ENCODE data around the gene ZNF804A. TPM values are rescaled to one million over a fixed set of nuclear protein-coding genes. Genes with fewer than 3 reads are reported as not detected.

ZNF804A gene
- total and polyA plus RNA-seq, 8 donors = 0.03 to 3.7 (median 0.33) TPM; not detected in 2

DNA sequence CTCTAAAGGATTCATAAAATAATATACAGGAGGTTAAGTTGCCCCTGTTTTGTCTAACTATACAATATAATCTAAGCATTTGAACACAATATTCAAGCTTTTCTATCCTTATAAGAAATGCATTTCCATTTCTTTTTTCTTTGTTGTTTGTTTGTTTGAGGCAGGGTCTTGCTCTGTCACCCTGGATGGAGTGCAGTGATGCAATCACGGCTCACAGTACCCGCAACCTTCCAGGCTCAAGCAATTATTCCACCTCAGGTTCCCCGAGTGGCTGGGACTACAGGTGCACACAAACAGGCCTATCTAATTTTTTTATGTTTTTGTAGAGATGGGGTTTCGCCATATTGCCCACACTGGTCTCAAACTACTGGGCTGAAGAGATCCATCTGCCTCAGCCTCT lies 307.8 kb downstream of the ZNF804A start:
- no peak for TF ChIP-seq POLR2AphosphoS5 (IDR thresholded peaks at IDR 0.05)
- TF ChIP-seq, protein P1, sequence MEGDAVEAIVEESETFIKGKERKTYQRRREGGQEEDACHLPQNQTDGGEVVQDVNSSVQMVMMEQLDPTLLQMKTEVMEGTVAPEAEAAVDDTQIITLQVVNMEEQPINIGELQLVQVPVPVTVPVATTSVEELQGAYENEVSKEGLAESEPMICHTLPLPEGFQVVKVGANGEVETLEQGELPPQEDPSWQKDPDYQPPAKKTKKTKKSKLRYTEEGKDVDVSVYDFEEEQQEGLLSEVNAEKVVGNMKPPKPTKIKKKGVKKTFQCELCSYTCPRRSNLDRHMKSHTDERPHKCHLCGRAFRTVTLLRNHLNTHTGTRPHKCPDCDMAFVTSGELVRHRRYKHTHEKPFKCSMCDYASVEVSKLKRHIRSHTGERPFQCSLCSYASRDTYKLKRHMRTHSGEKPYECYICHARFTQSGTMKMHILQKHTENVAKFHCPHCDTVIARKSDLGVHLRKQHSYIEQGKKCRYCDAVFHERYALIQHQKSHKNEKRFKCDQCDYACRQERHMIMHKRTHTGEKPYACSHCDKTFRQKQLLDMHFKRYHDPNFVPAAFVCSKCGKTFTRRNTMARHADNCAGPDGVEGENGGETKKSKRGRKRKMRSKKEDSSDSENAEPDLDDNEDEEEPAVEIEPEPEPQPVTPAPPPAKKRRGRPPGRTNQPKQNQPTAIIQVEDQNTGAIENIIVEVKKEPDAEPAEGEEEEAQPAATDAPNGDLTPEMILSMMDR (IDR thresholded peaks at IDR 0.05) = no peak
- no peak for TF ChIP-seq POLR2A (IDR thresholded peaks at IDR 0.05)
- TF ChIP-seq EP300 (IDR thresholded peaks at IDR 0.05) = no peak
- Histone ChIP-seq H3K27me3 (no peaks in the 10 kb centered on the region), H3K9me3 (peaks cover 0 to 7% (median 0%) of the 10 kb centered on the region in 4 donors), H3K4me1 (no peaks in the 10 kb centered on the region), H3K27ac (no peak overlapping the region), H3K36me3 (no peaks in the 10 kb centered on the region), H3K4me3 (no peak overlapping the region)
- WGBS, 5 donors = 81 to 89% (median 84%) methylated on average over 4 of the region's 4 CpGs
- intact Hi-C loops (cut with DNase I; ENCODE audit: low total_unique reads) = no loop called here
- no peak for DNase-seq

DNA sequence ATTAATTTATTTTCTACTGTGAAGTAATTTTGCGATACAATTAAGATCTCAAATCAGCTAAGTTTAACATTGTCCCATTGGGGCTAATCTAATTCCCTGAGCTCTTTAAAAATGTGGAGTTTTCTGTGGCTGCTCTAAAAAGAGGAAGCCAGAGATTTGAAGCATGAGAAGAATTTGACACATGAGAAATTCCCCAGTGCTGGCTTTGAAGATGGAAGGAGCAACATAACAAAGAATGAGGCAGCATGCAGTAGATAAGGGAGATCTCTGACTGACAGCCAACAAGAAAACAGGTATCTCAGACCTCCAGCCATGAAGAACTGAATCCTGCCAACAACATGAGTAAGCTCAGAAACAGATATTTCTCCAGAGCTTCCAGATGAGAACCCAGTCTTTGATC lies 308.4 kb downstream of the ZNF804A start:
- no peak for DNase-seq
- no peaks in the 10 kb centered on the region for H3K36me3 ChIP-seq
- H3K4me3 ChIP-seq = no peak overlapping the region
- WGBS, 5 donors = 63 to 98% (median 90%) methylated on average over 1 of the region's 1 CpG
- no peaks in the 10 kb centered on the region for H3K27me3 ChIP-seq
- H3K4me1 ChIP-seq = no peaks in the 10 kb centered on the region
- intact Hi-C loops (cut with DNase I; ENCODE audit: low total_unique reads) = no loop called here
- TF ChIP-seq POLR2A (IDR thresholded peaks at IDR 0.05) (no peak), EP300 (IDR thresholded peaks at IDR 0.05) (no peak), POLR2AphosphoS5 (IDR thresholded peaks at IDR 0.05) (no peak)
- TF ChIP-seq, protein P1 (IDR thresholded peaks at IDR 0.05) = no peak
- no peak overlapping the region for H3K27ac ChIP-seq
- H3K9me3 ChIP-seq = peaks cover 0 to 7% (median 0%) of the 10 kb centered on the region in 4 donors

DNA sequence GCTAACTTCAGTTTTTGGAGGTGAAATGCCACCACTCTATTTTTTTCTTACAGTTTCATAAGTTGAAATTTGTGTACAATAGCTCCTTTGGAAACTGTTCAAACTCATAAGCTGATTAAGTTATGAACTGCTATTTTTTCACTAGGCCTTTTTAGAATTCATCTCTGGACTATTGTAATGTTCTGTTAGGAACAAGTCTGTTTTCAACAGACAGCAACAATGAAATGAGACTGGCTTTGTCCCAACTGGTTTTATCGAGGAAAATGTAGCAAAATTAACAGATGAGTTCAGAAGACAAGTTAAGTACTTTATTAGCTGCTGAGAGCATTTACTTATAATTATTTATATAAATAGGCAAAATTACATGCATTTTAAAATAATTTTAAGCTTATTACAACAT lies 310.6 kb downstream of the ZNF804A start:
- intact Hi-C loops (cut with DNase I; ENCODE audit: low total_unique reads) = no loop called here
- H3K4me1 ChIP-seq = no peaks in the 10 kb centered on the region
- WGBS, 5 donors = 52 to 70% (median 58%) methylated on average over 1 of the region's 1 CpG
- no peak overlapping the region for H3K27ac ChIP-seq
- no peak overlapping the region for H3K4me3 ChIP-seq
- TF ChIP-seq POLR2A (IDR thresholded peaks at IDR 0.05) (no peak), POLR2AphosphoS5 (IDR thresholded peaks at IDR 0.05) (no peak), EP300 (IDR thresholded peaks at IDR 0.05) (no peak)
- TF ChIP-seq, protein P1 (IDR thresholded peaks at IDR 0.05) = no peak
- H3K9me3 ChIP-seq = peaks cover 0 to 17% (median 5%) of the 10 kb centered on the region in 4 donors
- DNase-seq = no peak
- no peaks in the 10 kb centered on the region for H3K27me3 ChIP-seq
- no peaks in the 10 kb centered on the region for H3K36me3 ChIP-seq

DNA sequence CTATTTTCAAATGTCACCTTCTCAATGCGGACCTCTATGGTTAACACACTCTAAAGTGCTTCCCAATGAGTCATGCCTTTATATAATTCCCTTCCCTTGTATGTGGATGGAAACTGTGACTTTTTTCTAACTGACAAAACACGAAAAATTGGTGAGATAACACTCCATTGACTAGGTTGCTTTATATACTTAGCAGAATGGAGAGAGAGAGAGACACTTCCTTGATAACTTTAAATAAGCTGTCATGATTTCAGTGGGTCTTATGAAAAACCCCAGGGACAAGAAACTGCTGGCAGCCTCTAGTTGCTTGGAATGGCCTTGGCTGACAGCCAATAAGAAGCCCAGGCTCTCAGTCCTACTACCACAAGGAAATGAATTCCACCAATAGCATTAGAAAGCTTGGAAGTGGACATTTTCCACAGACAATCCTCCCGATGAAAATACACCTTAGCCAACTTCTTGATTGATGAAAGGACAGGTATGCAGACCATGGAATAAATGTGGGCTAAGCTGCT lies 322.2 kb downstream of the ZNF804A start:
- H3K27me3 ChIP-seq = no peaks in the 10 kb centered on the region
- no peak for TF ChIP-seq POLR2AphosphoS5 (IDR thresholded peaks at IDR 0.05)
- no peak for TF ChIP-seq EP300 (IDR thresholded peaks at IDR 0.05)
- TF ChIP-seq, protein P1 (IDR thresholded peaks at IDR 0.05) = no peak
- no peak for TF ChIP-seq POLR2A (IDR thresholded peaks at IDR 0.05)
- intact Hi-C loops (cut with DNase I; ENCODE audit: low total_unique reads) = no loop called here
- no peaks in the 10 kb centered on the region for H3K36me3 ChIP-seq
- no peak overlapping the region for H3K4me3 ChIP-seq
- no peaks in the 10 kb centered on the region for H3K4me1 ChIP-seq
- peaks cover 0 to 11% (median 0%) of the 10 kb centered on the region in 4 donors for H3K9me3 ChIP-seq
- 28 to 61% (median 52%) methylated on average over 3 of the region's 3 CpGs for WGBS, 5 donors
- no peak overlapping the region for H3K27ac ChIP-seq
- peak in 1 of 2 donors; percentile 27 for DNase-seq
